ENCODE results near the gene SERTM2. TPM values are rescaled to one million over a fixed set of nuclear protein-coding genes. Genes with fewer than 3 reads are reported as not detected.

The SERTM2 gene
- total and polyA plus RNA-seq, 2 of the 4 experiments (the other 2 are of a cell fraction), result under 0.01 to 0.03 TPM

DNA sequence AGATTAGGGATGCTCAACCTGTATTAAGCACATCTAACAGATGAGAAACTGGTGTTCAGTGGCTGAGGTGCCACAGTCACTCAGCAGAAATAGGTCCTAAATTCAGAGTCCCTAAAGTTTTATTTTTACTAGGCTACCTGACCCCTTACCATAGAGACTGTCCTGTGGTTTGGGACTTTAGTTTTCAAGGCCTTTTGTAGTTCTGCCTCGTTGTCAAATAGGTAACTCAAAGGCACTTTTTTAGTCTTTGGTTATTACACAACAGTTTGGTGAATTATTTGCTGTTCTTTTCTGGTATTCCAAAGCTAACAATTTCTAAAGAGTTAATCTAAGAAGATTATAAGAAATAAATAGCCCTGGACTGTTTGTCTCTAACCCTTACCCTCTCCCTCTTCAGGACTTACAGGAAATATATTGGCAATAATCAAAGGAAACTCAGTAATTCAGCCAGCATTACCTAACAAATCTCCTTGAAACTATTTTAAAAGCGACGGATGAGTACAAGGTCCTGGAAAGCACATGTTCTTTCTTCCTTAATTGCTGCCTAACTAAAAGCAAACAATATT is 12.8 kb upstream of the SERTM2 start:
- ATAC-seq (ENCODE audit: low read depth) (no peak), DNase-seq (no peak)
- no peak overlapping the region for H3K4me2 ChIP-seq (ENCODE audit: low read depth, low read length)
- H3K23ac ChIP-seq (ENCODE audit: low read depth, low read length), result no peak overlapping the region
- no peaks in the 10 kb centered on the region for H3K9me3 ChIP-seq (ENCODE audit: control insufficient read depth, insufficient read depth, low read length)
- H4K20me1 ChIP-seq (ENCODE audit: insufficient read depth, low read length), result no peaks in the 10 kb centered on the region
- no peak overlapping the region for H3K4me3 ChIP-seq (ENCODE audit: insufficient read depth, low read depth, low read length)
- in situ Hi-C loops (cut with MboI; ENCODE audit: low sequenced_read_pairs) (no loop called here), dilution Hi-C loops (cut with HindIII; ENCODE audit: low sequenced_read_pairs, unreplicated experiment) (no loop called here), intact Hi-C loops (cut with micrococcal nuclease) (no loop called here)
- H3K27me3 ChIP-seq (ENCODE audit: control insufficient read depth, insufficient read depth, low read length), result 0 out of 2 replicates have a peak, but pooled peaks cover 2% of the 10 kb centered on the region
- no peak overlapping the region for H2BK120ac ChIP-seq (ENCODE audit: low read depth, low read length)
- H3K18ac ChIP-seq (ENCODE audit: low read depth, low read length), result no peak overlapping the region
- no peak for TF ChIP-seq BHLHE40 (IDR thresholded peaks at IDR 0.05; ENCODE audit: low read depth, low read length)
- TF ChIP-seq CEBPB (IDR thresholded peaks at IDR 0.05; ENCODE audit: low read depth, low read length), result 0 out of 2 replicates have a peak, but pooled peaks have one; percentile 7
- no peak overlapping the region for H3K27ac ChIP-seq (ENCODE audit: insufficient read depth, low read length)
- no peak overlapping the region for H2BK15ac ChIP-seq (ENCODE audit: low read depth, low read length)
- H3K9ac ChIP-seq (ENCODE audit: low read depth, low read length), result no peak overlapping the region
- no peak overlapping the region for H3K4ac ChIP-seq (ENCODE audit: low read depth, low read length)
- H3K36me3 ChIP-seq (ENCODE audit: control insufficient read depth, insufficient read depth, low read length), result no peaks in the 10 kb centered on the region
- no peaks in the 10 kb centered on the region for H3K4me1 ChIP-seq (ENCODE audit: control insufficient read depth, insufficient read depth, low read length)
- H2BK5ac ChIP-seq (ENCODE audit: low read depth, low read length, poor library complexity, severe bottlenecking), result no peak overlapping the region
- no peak overlapping the region for H3K56ac ChIP-seq (ENCODE audit: extremely low read depth, insufficient read depth, low read length)
- BruUV-seq (replicated peaks), result no TSS peak
- ChIA-PET POLR2A (ENCODE audit: unreplicated experiment) (no interaction called here), CTCF (no interaction called here)
- H2AK9ac ChIP-seq (replicated peaks; ENCODE audit: low read depth, low read length, poor library complexity), result no peak overlapping the region
- H3K79me1 ChIP-seq (ENCODE audit: low read depth in 1 of 2, low read length in 2 of 2), result no peaks in the 10 kb centered on the region
- H3K14ac ChIP-seq (replicated peaks; ENCODE audit: low read depth, low read length), result no peak overlapping the region
- H4K5ac ChIP-seq (ENCODE audit: low read depth, low read length), result no peak overlapping the region
- no peak overlapping the region for H4K8ac ChIP-seq (ENCODE audit: low read depth in 2 of 2, low read length in 2 of 2)
- no peak overlapping the region for H2AK5ac ChIP-seq (ENCODE audit: low read depth, low read length)
- H3K9me1 ChIP-seq (ENCODE audit: insufficient read depth, low read length), result no peaks in the 10 kb centered on the region
- H4K91ac ChIP-seq (ENCODE audit: insufficient read depth, low read depth, low read length), result no peak overlapping the region
- WGBS, 2 experiments (ENCODE audit: extremely low coverage in 2 of 2, insufficient read length in 1 of 2), result no CpG with 5 or more reads among the region's 3 CpGs
- no peak overlapping the region for H2AFZ ChIP-seq (replicated peaks; ENCODE audit: low read length, poor library complexity)
- no peak overlapping the region for H2BK20ac ChIP-seq (ENCODE audit: low read depth, low read length)

Measured in IMR-90 (cell line).